Uterus (tissue), 4 donors: ENCODE results near the gene CD109. TPM values are rescaled to one million over a fixed set of nuclear protein-coding genes. Genes with fewer than 3 reads are reported as not detected.

Experiments
- DNase-seq, 2 donors: peaks; one replicate each; pipeline ENCODE4 v3.0.0-alpha.2; 2019 to 2020
- H3K27ac ChIP-seq, 2 donors: fragments of 200-600 bp; sonication (generic); 1 replicate in 1 of 2; 2 replicates in 1 of 2; pipeline ENCODE4 v1.5.1; 2016 to 2018
- H3K27me3 ChIP-seq, 2 donors: fragments of 200-600 bp; sonication (generic); one replicate each; pipeline ENCODE4 v1.5.1; 2018 to 2019; ENCODE audit warnings: control low read depth in 1 of 2
- H3K36me3 ChIP-seq, 2 donors: fragments of 200-600 bp; sonication (generic); one replicate each; pipeline ENCODE4 v1.5.1; 2019; ENCODE audit warnings: control low read depth in 1 of 2
- H3K4me1 ChIP-seq, 2 donors: fragments of 200-600 bp; sonication (generic); one replicate each; pipeline ENCODE4 v1.5.1; 2018 to 2019; ENCODE audit warnings: control low read depth in 1 of 2
- H3K4me3 ChIP-seq, 2 donors: fragments of 200-600 bp; sonication (generic); 1 replicate in 1 of 2; 2 replicates in 1 of 2; pipeline ENCODE4 v1.5.1; 2018 to 2019; ENCODE audit warnings: mild to moderate bottlenecking in 1 of 2
- H3K9me3 ChIP-seq, 2 donors: fragments of 200-600 bp; sonication (generic); one replicate each; pipeline ENCODE4 v1.5.1; 2019; ENCODE audit warnings: control low read depth in 1 of 2
- CTCF ChIP-seq, 4 experiments: fragments of 200-600 bp in 2 of 4; fragments of 450-650 bp in 2 of 4; sonication (generic) in 2 of 4; IDR thresholded peaks; one replicate each; pipeline ENCODE4 v1.5.1; 2016 to 2019; ENCODE audit warnings: antibody characterized with exemption in 4 of 4, mild to moderate bottlenecking in 2 of 4, moderate library complexity in 1 of 4
- POLR2A ChIP-seq, 2 donors: fragments of 450-650 bp; IDR thresholded peaks; one replicate each; pipeline ENCODE4 v1.6.1; 2016; ENCODE audit warnings: antibody characterized with exemption in 2 of 2, mild to moderate bottlenecking in 1 of 2, moderate library complexity in 1 of 2
- intact Hi-C: fragments of 100-400 bp; cut with DNase I; formaldehyde crosslinking; loops from one replicate; pipeline ENCODE4 v1.15.1; 2023; ENCODE audit warnings: low total_unique reads
- total RNA-seq, 4 donors: library from RNA; depleted of rRNA in 3 of 4; stranded (reverse); fragments of >200 nt in 3 of 4; gene quantifications; one replicate each; pipeline versions ENCODE4 v1.1.0 to v1.2.4, GENCODE V29; 2014 to 2023
- donor health status: DM: yes; HTN: yes; CAD: no.

The CD109 gene
- total RNA-seq, 4 donors from 2014 or later: 26.6 to 59.0 (median 36.8) TPM

GRCh38 chr6:73768558-73768957, 72.6 kb downstream of the CD109 start:
- H3K9me3 ChIP-seq: no peaks in the 10 kb centered on the region
- no peak overlapping the region for H3K4me3 ChIP-seq
- H3K4me1 ChIP-seq: no peaks in the 10 kb centered on the region
- intact Hi-C loops: no loop called here
- no peaks in the 10 kb centered on the region for H3K36me3 ChIP-seq
- DNase-seq: no peak
- no peak for TF ChIP-seq CTCF (IDR thresholded peaks at IDR 0.05)
- TF ChIP-seq POLR2A (IDR thresholded peaks at IDR 0.05): no peak
- H3K27ac ChIP-seq: no peak overlapping the region
- H3K27me3 ChIP-seq: no peaks in the 10 kb centered on the region

- no peak overlapping the region for H3K27ac ChIP-seq
- no peaks in the 10 kb centered on the region for H3K27me3 ChIP-seq
- H3K4me3 ChIP-seq: no peak overlapping the region
- DNase-seq: no peak
- intact Hi-C loops: no loop called here
- TF ChIP-seq CTCF (IDR thresholded peaks at IDR 0.05) (no peak), POLR2A (IDR thresholded peaks at IDR 0.05) (no peak)
- no peaks in the 10 kb centered on the region for H3K4me1 ChIP-seq
- H3K36me3 ChIP-seq: no peaks in the 10 kb centered on the region
- H3K9me3 ChIP-seq: no peaks in the 10 kb centered on the region
These were observed 74.0 kb downstream of the CD109 start for GRCh38 chr6:73769976-73770375.

- peak; percentile 39 to 53 for DNase-seq
- Histone ChIP-seq H3K9me3 (no peaks in the 10 kb centered on the region), H3K4me1 (no peaks in the 10 kb centered on the region), H3K27ac (peak overlapping the region in 1 of 2 donors; percentile 49), H3K27me3 (no peaks in the 10 kb centered on the region), H3K4me3 (no peak overlapping the region), H3K36me3 (no peaks in the 10 kb centered on the region)
- TF ChIP-seq POLR2A (IDR thresholded peaks at IDR 0.05) (no peak), CTCF (IDR thresholded peaks at IDR 0.05) (no peak)
- intact Hi-C loops: no loop called here
These were observed 78.3 kb downstream of the CD109 start for GRCh38 chr6:73774311-73774774.

GRCh38 chr6:73779943-73780342, 83.9 kb downstream of the CD109 start:
- intact Hi-C loops: no loop called here
- H3K27me3 ChIP-seq: no peaks in the 10 kb centered on the region
- DNase-seq: no peak
- H3K4me3 ChIP-seq: no peak overlapping the region
- no peak for TF ChIP-seq POLR2A (IDR thresholded peaks at IDR 0.05)
- TF ChIP-seq CTCF (IDR thresholded peaks at IDR 0.05): no peak
- no peaks in the 10 kb centered on the region for H3K4me1 ChIP-seq
- H3K9me3 ChIP-seq: no peaks in the 10 kb centered on the region
- no peaks in the 10 kb centered on the region for H3K36me3 ChIP-seq
- H3K27ac ChIP-seq: no peak overlapping the region

- intact Hi-C loops: no loop called here
These were observed 86.9 kb downstream of the CD109 start for GRCh38 chr6:73782911-73783310.

More at GRCh38 chr6:73782911-73783310, 86.9 kb downstream of the CD109 start:
- H3K9me3 ChIP-seq: no peaks in the 10 kb centered on the region
- H3K27ac ChIP-seq: no peak overlapping the region
- no peak for DNase-seq
- H3K36me3 ChIP-seq: no peaks in the 10 kb centered on the region
- H3K27me3 ChIP-seq: no peaks in the 10 kb centered on the region
- TF ChIP-seq CTCF (IDR thresholded peaks at IDR 0.05) (no peak), POLR2A (IDR thresholded peaks at IDR 0.05) (no peak)
- no peak overlapping the region for H3K4me3 ChIP-seq
- H3K4me1 ChIP-seq: no peaks in the 10 kb centered on the region
